ENCODE measurements around the gene AFMID.

DNA sequence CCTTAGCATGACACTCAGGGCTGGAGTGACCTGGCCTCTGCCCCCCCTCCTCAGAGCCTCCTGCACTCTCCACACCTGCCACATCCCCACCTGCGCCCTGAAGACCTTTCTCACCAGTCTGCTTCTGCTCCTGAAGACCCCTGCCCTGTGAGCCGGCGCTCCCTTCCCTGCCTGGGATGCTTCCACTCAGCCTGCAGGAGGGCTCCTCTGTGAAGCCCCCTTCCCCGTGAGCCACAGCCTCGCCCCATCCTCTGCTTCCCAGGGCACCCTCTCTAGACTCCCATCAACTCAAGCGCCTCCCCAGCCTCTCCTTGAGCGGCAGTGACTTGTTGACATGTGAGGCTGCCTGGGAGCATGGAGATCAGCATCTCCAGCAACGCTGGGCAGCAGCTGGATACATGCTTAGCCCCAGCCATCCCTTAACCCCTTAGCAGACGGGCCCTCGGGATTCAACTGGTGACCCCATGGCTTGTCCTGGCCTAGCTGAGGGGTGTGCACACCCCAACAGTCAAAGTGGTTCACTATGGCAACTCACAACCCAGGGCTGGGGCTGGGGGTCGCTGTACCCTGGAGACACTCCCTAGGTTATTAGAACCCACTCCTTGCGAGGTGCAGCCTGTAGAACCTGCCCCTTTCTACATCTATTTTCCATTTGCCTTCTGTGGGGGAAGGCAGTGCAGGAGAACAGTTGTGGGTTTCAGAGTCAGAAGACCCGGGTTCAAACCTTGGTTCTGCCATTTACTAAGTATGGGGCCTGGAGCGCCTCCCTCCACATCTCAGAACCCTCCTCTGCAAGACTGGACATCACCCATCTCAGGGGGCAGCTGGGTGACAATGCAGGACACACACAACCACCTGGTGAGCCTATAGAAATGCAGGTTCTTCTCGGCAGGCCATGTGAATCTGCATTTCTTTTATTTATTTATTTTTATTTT is 65.8 kb downstream of the AFMID start:
- no peak for TF ChIP-seq POLR2A (IDR thresholded peaks at IDR 0.05)
- TF ChIP-seq, protein P1, sequence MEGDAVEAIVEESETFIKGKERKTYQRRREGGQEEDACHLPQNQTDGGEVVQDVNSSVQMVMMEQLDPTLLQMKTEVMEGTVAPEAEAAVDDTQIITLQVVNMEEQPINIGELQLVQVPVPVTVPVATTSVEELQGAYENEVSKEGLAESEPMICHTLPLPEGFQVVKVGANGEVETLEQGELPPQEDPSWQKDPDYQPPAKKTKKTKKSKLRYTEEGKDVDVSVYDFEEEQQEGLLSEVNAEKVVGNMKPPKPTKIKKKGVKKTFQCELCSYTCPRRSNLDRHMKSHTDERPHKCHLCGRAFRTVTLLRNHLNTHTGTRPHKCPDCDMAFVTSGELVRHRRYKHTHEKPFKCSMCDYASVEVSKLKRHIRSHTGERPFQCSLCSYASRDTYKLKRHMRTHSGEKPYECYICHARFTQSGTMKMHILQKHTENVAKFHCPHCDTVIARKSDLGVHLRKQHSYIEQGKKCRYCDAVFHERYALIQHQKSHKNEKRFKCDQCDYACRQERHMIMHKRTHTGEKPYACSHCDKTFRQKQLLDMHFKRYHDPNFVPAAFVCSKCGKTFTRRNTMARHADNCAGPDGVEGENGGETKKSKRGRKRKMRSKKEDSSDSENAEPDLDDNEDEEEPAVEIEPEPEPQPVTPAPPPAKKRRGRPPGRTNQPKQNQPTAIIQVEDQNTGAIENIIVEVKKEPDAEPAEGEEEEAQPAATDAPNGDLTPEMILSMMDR (IDR thresholded peaks at IDR 0.05 in 4 of 5, conservative IDR thresholded peaks at IDR 0.05 in 1 of 5) = no peak
